Endothelial cell of umbilical vein (primary cell): Measurements from ENCODE around the gene TOR4A. TPM values are rescaled to one million over a fixed set of nuclear protein-coding genes. Genes with fewer than 3 reads are reported as not detected.
A peak's percentile ranks its signal among the peaks of the same experiment; 100 is the strongest.

ENCODE experiments used
- BruUV-seq: library from RNA; stranded (reverse); fragments of 400-500 nt; replicated peaks from 2 replicates; lab custom pipeline; 2021; lab: Mats Ljungman, UMichigan
- CTCF ChIA-PET: fragments of 300-600, 350-600 bp; sonication (Branson Sonifier 250); formaldehyde crosslinking; loops from one replicate; lab custom pipeline; 2021; ENCODE audit warnings: antibody characterized with exemption, inconsistent platforms; lab: Charles Lee
- POLR2A ChIA-PET: fragments of 300-600, 350-600 bp; sonication (Branson Sonifier 250); formaldehyde crosslinking; loops from one replicate; lab custom pipeline; 2021; ENCODE audit warnings: antibody characterized with exemption, inconsistent platforms; lab: Charles Lee
- DNase-seq: peaks from one replicate; pipeline ENCODE4 v3.0.0-alpha.2; 2011; ENCODE audit warnings: low read depth, low spot score
- FAIRE-seq: peaks from 2 replicates; lab custom pipeline; 2011; peaks lifted over from hg19 to GRCh38; lab: Jason Lieb, UNC
- H2AFZ ChIP-seq: 2 replicates; pipeline ENCODE4 v1.6.0; 2012; ENCODE audit warnings: low read depth, low read length, control low read depth, inconsistent platforms
- H3K27ac ChIP-seq: 2 replicates; pipeline ENCODE4 v1.5.1; 2011; ENCODE audit warnings: low read depth, mild to moderate bottlenecking, control low read depth, low read length, moderate library complexity; ENCODE audit not compliant: insufficient read depth
- H3K27me3 ChIP-seq, 2 experiments: 2 replicates each; pipeline versions ENCODE4 v1.6.0 to v1.6.1; 2011; ENCODE audit warnings: low read length in 2 of 2, mixed read lengths in 1 of 2; ENCODE audit not compliant: control insufficient read depth in 2 of 2, insufficient read depth in 2 of 2
- H3K36me3 ChIP-seq, 2 experiments: 2 replicates in 1 of 2; 3 replicates in 1 of 2; pipeline ENCODE4 v1.5.1; 2011; ENCODE audit warnings: low read length in 2 of 2, mild to moderate bottlenecking in 1 of 2, moderate library complexity in 1 of 2; ENCODE audit not compliant: control insufficient read depth in 2 of 2, insufficient read depth in 2 of 2; ENCODE audit errors: extremely low read depth in 1 of 2
- H3K4me1 ChIP-seq: 3 replicates; pipeline ENCODE4 v1.5.1; 2011; ENCODE audit warnings: mild to moderate bottlenecking, low read length; ENCODE audit not compliant: control insufficient read depth, insufficient read depth; ENCODE audit errors: extremely low read depth
- H3K4me2 ChIP-seq: 2 replicates; pipeline ENCODE4 v1.6.1; 2011; ENCODE audit warnings: low read length, control low read depth, mixed read lengths; ENCODE audit not compliant: insufficient read depth
- H3K4me3 ChIP-seq, 3 experiments: fragments of 200-600 bp in 1 of 3; sonication (generic), shearing (Covaris generic) in 1 of 3; replicated peaks in 1 of 3; 2 replicates each; pipeline ENCODE4 v1.5.1; 2011 to 2016; ENCODE audit warnings: control low read depth in 3 of 3, low read length in 3 of 3, mild to moderate bottlenecking in 2 of 3, inconsistent platforms in 1 of 3, low read depth in 1 of 3, moderate library complexity in 1 of 3; ENCODE audit not compliant: insufficient read depth in 1 of 3
- H3K79me2 ChIP-seq: 2 replicates; pipeline ENCODE4 v1.6.0; 2012; ENCODE audit warnings: low read length, inconsistent platforms; ENCODE audit not compliant: control insufficient read depth, insufficient read depth
- H3K9ac ChIP-seq: replicated peaks from 2 replicates; pipeline ENCODE3; 2011; ENCODE audit warnings: low read length, control low read depth; ENCODE audit not compliant: insufficient read depth; ENCODE audit errors: extremely low read depth
- H3K9me1 ChIP-seq: replicated peaks from 3 replicates; pipeline ENCODE4 v1.6.0; 2011; ENCODE audit warnings: mild to moderate bottlenecking, low read length; ENCODE audit not compliant: control insufficient read depth, insufficient read depth; ENCODE audit errors: extremely low read depth
- H3K9me3 ChIP-seq: replicated peaks from 2 replicates; pipeline ENCODE4 v1.5.1; 2012; ENCODE audit warnings: low read length, inconsistent platforms; ENCODE audit not compliant: control insufficient read depth, insufficient read depth
- H4K20me1 ChIP-seq: replicated peaks from 2 replicates; pipeline ENCODE3; 2011; ENCODE audit warnings: mild to moderate bottlenecking, low read length; ENCODE audit not compliant: control insufficient read depth, insufficient read depth; ENCODE audit errors: extremely low read depth
- EZH2 ChIP-seq: IDR thresholded peaks from 2 replicates; pipeline ENCODE4 v1.6.1; 2012; ENCODE audit warnings: borderline replicate concordance, low read depth, mild to moderate bottlenecking, moderate library complexity, low read length, inconsistent platforms; ENCODE audit not compliant: severe bottlenecking
- FOS ChIP-seq: IDR thresholded peaks from 2 replicates; pipeline ENCODE4 v1.6.1; 2011; ENCODE audit warnings: mild to moderate bottlenecking, low read length, moderate library complexity, borderline replicate concordance; ENCODE audit not compliant: insufficient read depth
- GATA2 ChIP-seq: IDR thresholded peaks from 2 replicates; pipeline ENCODE4 v1.7.0; 2011; ENCODE audit warnings: low read depth, mild to moderate bottlenecking, moderate library complexity, mixed read lengths, low read length; ENCODE audit not compliant: insufficient read length, insufficient read depth
- JUN ChIP-seq: IDR thresholded peaks from 2 replicates; pipeline ENCODE4 v1.6.1; 2011; ENCODE audit warnings: borderline replicate concordance, low read depth; ENCODE audit not compliant: insufficient read length, insufficient read depth
- MYC ChIP-seq: IDR thresholded peaks from one replicate; pipeline ENCODE4 v1.6.1; 2011; ENCODE audit warnings: mild to moderate bottlenecking, low read depth, low read length
- POLR2A ChIP-seq: IDR thresholded peaks from 2 replicates; pipeline ENCODE4 v1.6.1; 2012; ENCODE audit warnings: low read depth, mild to moderate bottlenecking, control low read depth, low read length
- POLR2AphosphoS5 ChIP-seq: IDR thresholded peaks from 2 replicates; pipeline ENCODE4 v1.6.1; 2012; ENCODE audit warnings: low read depth, mild to moderate bottlenecking, control low read depth, low read length, moderate library complexity; ENCODE audit not compliant: insufficient read depth
- dilution Hi-C: fragments of 300-500 bp; cut with MboI; formaldehyde crosslinking; loops from one replicate; pipeline ENCODE4 v1.15.0; 2019; ENCODE audit warnings: low sequenced_read_pairs; ENCODE audit not compliant: extremely low pct_ligation_motif_present
- intact Hi-C: fragments of 100-400 bp; cut with micrococcal nuclease; formaldehyde crosslinking; loops from one replicate; pipeline ENCODE4 v1.10.0; 2022
- polyA plus RNA-seq, 4 experiments: library from polyadenylated mRNA; depleted of rRNA in 3 of 4; stranded (reverse) in 3 of 4; unstranded in 1 of 4; fragments of >200 nt; gene quantifications; 2 replicates each; pipeline versions ENCODE4 v1.2.1 to v1.2.3, GENCODE V29; 2011 to 2012; ENCODE audit warnings: missing spikeins in 1 of 4
- total RNA-seq: library from RNA; stranded (reverse); gene quantifications from 2 replicates; pipeline ENCODE4 v1.2.3, GENCODE V29; 2021
- TF ChIP-seq, protein P1 (sequence below), 2 donors: IDR thresholded peaks; 1 replicate in 1 of 2; 2 replicates in 1 of 2; pipeline ENCODE4 v1.5.1; 2011; ENCODE audit warnings: low read length in 2 of 2, mild to moderate bottlenecking in 2 of 2, moderate library complexity in 2 of 2, control low read depth in 1 of 2, inconsistent platforms in 1 of 2, low read depth in 1 of 2; ENCODE audit not compliant: insufficient read depth in 1 of 2; ENCODE audit errors: extremely low read depth in 1 of 2
- TF ChIP-seq, protein P2 (sequence below): IDR thresholded peaks from 2 replicates; pipeline ENCODE4 v1.6.1; 2011; ENCODE audit not compliant: insufficient read depth, insufficient read length

The TOR4A gene
- total and polyA plus RNA-seq, 2 donors (not counting 3 experiments of a cell fraction or from before 2014, with no cell fraction given), result 32.4 to 48.0 TPM

GRCh38 chr9:137253717-137254623 is 23.6 kb upstream of the TOR4A start:
- intact Hi-C loops (loop anchor here (2.0 kb wide), 1 partner anchor 15 kb away; no protein-coding TSS in a partner anchor), dilution Hi-C loops (no loop called here)
- ChIA-PET POLR2A (interaction anchor here (1.1 to 4.9 kb wide), 2 partner anchors 12 to 23 kb away, joined by 3 to 66 read pairs; partner anchors contain the start of gene TUBB4B), CTCF (interaction anchor here (0.8 to 4.4 kb wide), 10 partner anchors 9 to 225 kb away, joined by 3 to 31 read pairs (median 6); partner anchors contain the start of genes EXD3, NOXA1, RNF224 and TOR4A)
- TF ChIP-seq, protein P1, sequence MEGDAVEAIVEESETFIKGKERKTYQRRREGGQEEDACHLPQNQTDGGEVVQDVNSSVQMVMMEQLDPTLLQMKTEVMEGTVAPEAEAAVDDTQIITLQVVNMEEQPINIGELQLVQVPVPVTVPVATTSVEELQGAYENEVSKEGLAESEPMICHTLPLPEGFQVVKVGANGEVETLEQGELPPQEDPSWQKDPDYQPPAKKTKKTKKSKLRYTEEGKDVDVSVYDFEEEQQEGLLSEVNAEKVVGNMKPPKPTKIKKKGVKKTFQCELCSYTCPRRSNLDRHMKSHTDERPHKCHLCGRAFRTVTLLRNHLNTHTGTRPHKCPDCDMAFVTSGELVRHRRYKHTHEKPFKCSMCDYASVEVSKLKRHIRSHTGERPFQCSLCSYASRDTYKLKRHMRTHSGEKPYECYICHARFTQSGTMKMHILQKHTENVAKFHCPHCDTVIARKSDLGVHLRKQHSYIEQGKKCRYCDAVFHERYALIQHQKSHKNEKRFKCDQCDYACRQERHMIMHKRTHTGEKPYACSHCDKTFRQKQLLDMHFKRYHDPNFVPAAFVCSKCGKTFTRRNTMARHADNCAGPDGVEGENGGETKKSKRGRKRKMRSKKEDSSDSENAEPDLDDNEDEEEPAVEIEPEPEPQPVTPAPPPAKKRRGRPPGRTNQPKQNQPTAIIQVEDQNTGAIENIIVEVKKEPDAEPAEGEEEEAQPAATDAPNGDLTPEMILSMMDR (IDR thresholded peaks at IDR 0.05; ENCODE audit: extremely low read depth in 1 of 2, insufficient read depth in 1 of 2, low read depth in 1 of 2, low read length in 2 of 2), result no peak
- TF ChIP-seq POLR2AphosphoS5 (no peak), GATA2 (no peak), POLR2A (no peak), FOS (no peak), JUN (no peak), EZH2 (no peak), MYC (no peak)
- TF ChIP-seq, protein P2, sequence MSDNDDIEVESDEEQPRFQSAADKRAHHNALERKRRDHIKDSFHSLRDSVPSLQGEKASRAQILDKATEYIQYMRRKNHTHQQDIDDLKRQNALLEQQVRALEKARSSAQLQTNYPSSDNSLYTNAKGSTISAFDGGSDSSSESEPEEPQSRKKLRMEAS, result no peak
- DNase-seq (no peak), FAIRE-seq (no peak)
- Histone ChIP-seq H3K4me2 (peak overlapping the region; percentile 83), H3K79me2 (peaks cover 18% of the 10 kb centered on the region), H3K27me3 (no peaks in the 10 kb centered on the region), H3K27ac (no peak overlapping the region), H3K4me3 (peak overlapping the region in 2 of 3 experiments; percentile 41 to 94), H3K36me3 (peaks cover 2% of the 10 kb centered on the region in 2 experiments), H3K4me1 (peaks cover 14% of the 10 kb centered on the region), H3K9ac (peak overlapping the region; percentile 65), H3K9me3 (no peaks in the 10 kb centered on the region), H2AFZ (no peak overlapping the region), H3K9me1 (no peaks in the 10 kb centered on the region), H4K20me1 (no peaks in the 10 kb centered on the region)
- BruUV-seq, result no TSS peak
